HL-60 (cell line): ENCODE results near the gene OSBPL10.

Experiments used
- GABPA ChIP-seq: IDR thresholded peaks from 2 replicates; pipeline ENCODE4 v1.6.1; 2012; ENCODE audit warnings: low read depth
- POLR2AphosphoS5 ChIP-seq: IDR thresholded peaks from 2 replicates; pipeline ENCODE4 v1.6.1; 2012; ENCODE audit warnings: low read depth
- REST ChIP-seq: IDR thresholded peaks from 2 replicates; pipeline ENCODE4 v1.6.1; 2012; ENCODE audit warnings: low read depth; ENCODE audit not compliant: insufficient replicate concordance
- TF ChIP-seq, protein P1 (sequence below): IDR thresholded peaks from one replicate; pipeline ENCODE4 v1.5.1; 2011; ENCODE audit warnings: low read length, control low read depth, inconsistent platforms; ENCODE audit not compliant: insufficient read depth

DNA sequence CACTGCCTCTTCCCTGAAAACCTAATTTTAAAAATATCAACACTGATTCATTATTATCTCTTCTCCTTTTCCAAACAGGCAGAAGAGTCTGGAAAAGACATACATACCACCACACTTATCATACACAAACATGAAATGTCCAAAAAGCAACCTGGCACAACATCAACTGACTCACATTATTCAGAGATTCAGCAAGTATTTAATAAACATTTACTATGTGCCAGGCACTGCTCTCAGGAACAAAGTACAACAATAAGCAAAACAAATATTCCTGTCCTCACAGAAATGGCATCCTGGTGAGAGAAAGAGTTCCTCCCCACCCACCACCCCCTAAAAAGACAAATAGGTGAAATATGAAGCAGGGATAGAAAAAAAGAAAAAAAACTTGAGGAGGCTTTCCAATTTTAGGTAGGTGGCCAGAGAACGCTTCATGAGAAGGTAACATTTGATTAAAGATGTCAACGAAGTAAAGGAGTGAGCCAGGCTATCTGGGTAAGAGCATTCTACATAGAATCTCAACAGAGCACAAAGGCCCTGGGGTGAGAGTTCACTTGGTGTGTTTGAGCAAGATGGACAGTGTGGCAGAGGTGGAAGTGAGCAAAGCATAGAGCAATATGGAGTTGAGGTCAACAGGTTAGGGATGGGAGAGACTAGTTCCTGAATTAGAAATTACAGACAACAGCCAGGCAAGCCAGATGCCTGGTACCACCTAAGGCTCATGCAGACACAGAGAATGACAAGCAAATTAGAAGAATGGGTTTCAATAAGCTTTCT lies 141.7 kb downstream of the OSBPL10 start:
- TF ChIP-seq, protein P1, sequence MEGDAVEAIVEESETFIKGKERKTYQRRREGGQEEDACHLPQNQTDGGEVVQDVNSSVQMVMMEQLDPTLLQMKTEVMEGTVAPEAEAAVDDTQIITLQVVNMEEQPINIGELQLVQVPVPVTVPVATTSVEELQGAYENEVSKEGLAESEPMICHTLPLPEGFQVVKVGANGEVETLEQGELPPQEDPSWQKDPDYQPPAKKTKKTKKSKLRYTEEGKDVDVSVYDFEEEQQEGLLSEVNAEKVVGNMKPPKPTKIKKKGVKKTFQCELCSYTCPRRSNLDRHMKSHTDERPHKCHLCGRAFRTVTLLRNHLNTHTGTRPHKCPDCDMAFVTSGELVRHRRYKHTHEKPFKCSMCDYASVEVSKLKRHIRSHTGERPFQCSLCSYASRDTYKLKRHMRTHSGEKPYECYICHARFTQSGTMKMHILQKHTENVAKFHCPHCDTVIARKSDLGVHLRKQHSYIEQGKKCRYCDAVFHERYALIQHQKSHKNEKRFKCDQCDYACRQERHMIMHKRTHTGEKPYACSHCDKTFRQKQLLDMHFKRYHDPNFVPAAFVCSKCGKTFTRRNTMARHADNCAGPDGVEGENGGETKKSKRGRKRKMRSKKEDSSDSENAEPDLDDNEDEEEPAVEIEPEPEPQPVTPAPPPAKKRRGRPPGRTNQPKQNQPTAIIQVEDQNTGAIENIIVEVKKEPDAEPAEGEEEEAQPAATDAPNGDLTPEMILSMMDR, result no peak
- TF ChIP-seq REST (no peak), POLR2AphosphoS5 (no peak), GABPA (no peak)
